Fibroblast of lung (primary cell): ENCODE measurements around the gene OTOS.

ENCODE experiments used
- EZH2 ChIP-seq: IDR thresholded peaks from 2 replicates; pipeline ENCODE4 v1.5.1; 2012; ENCODE audit warnings: low read length, control low read depth, mild to moderate bottlenecking; ENCODE audit errors: missing control alignments
- TF ChIP-seq, protein P1 (sequence below), 2 donors: IDR thresholded peaks in 1 of 2; conservative IDR thresholded peaks in 1 of 2; 1 replicate in 1 of 2; 2 replicates in 1 of 2; pipeline ENCODE4 v1.5.1; 2011 to 2012; ENCODE audit warnings: low read length in 2 of 2, control low read depth in 1 of 2, inconsistent platforms in 1 of 2, low read depth in 1 of 2, mild to moderate bottlenecking in 1 of 2

DNA sequence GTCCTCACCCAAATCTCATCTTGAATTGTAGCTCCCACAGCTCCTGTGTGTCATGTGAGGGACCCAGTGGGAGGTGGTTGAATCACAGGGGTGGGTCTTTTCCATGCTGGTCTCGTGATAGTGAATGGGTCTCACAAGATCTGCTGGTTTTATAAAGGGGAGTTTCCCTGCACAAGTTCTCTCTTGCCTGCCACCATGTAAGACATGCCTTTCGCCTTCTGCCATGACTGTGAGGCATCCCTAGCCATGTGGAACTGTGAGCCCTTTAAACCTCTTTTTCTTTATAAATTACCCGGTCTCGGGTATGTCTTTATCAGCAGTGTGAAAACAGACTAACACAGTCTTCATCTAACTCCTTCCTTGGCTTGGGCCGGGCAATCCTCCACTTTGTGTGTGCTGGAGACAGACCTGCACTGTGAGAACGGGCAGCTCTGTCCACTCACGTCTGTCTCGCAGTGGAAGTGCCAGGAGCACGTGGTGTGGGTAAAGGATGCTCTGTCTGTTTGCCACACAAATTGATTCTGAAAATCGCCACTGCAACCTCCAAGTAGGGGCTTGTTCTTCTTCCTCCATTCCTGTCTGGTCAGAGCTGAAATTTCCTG, 47.6 kb upstream of the OTOS start:
- TF ChIP-seq, protein P1, sequence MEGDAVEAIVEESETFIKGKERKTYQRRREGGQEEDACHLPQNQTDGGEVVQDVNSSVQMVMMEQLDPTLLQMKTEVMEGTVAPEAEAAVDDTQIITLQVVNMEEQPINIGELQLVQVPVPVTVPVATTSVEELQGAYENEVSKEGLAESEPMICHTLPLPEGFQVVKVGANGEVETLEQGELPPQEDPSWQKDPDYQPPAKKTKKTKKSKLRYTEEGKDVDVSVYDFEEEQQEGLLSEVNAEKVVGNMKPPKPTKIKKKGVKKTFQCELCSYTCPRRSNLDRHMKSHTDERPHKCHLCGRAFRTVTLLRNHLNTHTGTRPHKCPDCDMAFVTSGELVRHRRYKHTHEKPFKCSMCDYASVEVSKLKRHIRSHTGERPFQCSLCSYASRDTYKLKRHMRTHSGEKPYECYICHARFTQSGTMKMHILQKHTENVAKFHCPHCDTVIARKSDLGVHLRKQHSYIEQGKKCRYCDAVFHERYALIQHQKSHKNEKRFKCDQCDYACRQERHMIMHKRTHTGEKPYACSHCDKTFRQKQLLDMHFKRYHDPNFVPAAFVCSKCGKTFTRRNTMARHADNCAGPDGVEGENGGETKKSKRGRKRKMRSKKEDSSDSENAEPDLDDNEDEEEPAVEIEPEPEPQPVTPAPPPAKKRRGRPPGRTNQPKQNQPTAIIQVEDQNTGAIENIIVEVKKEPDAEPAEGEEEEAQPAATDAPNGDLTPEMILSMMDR (conservative IDR thresholded peaks at IDR 0.05 in 1 of 2, IDR thresholded peaks at IDR 0.05 in 1 of 2; ENCODE audit: low read depth in 1 of 2, low read length in 2 of 2), result no peak
- no peak for TF ChIP-seq EZH2
